Measurements from ENCODE around the gene UBN2.

DNA sequence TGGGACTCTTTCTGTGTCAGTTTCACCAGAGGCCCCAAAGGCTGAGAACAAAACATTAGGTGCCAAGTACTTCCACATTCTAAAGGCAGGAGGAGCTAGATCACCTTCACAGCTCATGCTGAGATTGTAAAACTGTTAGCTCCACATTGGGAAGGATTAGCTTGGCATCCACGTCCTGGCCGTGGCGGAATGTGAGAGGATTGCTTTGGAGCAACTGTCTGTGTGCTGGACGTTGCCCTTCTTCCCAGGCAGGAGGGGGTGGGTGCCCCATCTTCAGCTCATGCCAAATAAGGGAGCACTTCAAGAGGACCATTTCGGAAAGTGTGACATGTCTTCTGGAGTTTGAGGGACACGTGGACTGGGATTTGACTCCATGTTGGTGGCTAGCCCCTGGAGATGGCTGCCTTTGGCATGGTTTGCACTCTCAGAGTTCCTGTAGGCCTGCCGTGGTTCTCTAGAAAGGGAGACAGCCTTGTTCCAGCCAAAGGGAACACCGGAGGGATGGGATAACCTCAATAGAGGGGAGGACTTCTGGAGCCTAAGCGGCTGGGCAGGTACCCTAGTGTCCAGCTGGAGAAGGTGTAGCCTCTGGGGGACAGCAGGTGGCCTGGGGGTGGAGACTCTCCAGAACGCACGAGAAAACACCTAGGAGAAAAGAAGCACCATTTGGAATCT, 90.2 kb downstream of the UBN2 start:
- TF ChIP-seq, protein P1, sequence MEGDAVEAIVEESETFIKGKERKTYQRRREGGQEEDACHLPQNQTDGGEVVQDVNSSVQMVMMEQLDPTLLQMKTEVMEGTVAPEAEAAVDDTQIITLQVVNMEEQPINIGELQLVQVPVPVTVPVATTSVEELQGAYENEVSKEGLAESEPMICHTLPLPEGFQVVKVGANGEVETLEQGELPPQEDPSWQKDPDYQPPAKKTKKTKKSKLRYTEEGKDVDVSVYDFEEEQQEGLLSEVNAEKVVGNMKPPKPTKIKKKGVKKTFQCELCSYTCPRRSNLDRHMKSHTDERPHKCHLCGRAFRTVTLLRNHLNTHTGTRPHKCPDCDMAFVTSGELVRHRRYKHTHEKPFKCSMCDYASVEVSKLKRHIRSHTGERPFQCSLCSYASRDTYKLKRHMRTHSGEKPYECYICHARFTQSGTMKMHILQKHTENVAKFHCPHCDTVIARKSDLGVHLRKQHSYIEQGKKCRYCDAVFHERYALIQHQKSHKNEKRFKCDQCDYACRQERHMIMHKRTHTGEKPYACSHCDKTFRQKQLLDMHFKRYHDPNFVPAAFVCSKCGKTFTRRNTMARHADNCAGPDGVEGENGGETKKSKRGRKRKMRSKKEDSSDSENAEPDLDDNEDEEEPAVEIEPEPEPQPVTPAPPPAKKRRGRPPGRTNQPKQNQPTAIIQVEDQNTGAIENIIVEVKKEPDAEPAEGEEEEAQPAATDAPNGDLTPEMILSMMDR (conservative IDR thresholded peaks at IDR 0.05; ENCODE audit: low read length) = peak; percentile 52
- no peak for TF ChIP-seq EZH2phosphoT487 (IDR thresholded peaks at IDR 0.05; ENCODE audit: borderline replicate concordance, low read depth, low read length)
